Duodenal mucosa (tissue), 2 donors: ENCODE measurements around the gene CELF4.

Experiments used
- H3K27ac ChIP-seq: one replicate; pipeline ENCODE4 v1.7.0; 2013; ENCODE audit warnings: low read depth, low read length
- H3K27me3 ChIP-seq, 2 donors: one replicate each; pipeline ENCODE4 v1.7.0; 2013; ENCODE audit warnings: low read length in 2 of 2, control low read depth in 1 of 2; ENCODE audit not compliant: insufficient read depth in 2 of 2, control insufficient read depth in 1 of 2
- H3K36me3 ChIP-seq, 2 donors: one replicate each; pipeline ENCODE4 v1.7.0; 2013; ENCODE audit warnings: low read length in 2 of 2, control low read depth in 1 of 2; ENCODE audit not compliant: insufficient read depth in 2 of 2, control insufficient read depth in 1 of 2
- H3K4me1 ChIP-seq, 2 donors: one replicate each; pipeline ENCODE4 v1.7.0; 2013; ENCODE audit warnings: low read length in 2 of 2, control low read depth in 1 of 2; ENCODE audit not compliant: insufficient read depth in 2 of 2, control insufficient read depth in 1 of 2
- H3K4me3 ChIP-seq, 2 donors: one replicate each; pipeline ENCODE4 v1.7.0; 2013; ENCODE audit warnings: low read length in 2 of 2, low read depth in 1 of 2
- H3K9ac ChIP-seq, 2 donors: one replicate each; pipeline ENCODE4 v1.7.0; 2013; ENCODE audit warnings: low read length in 2 of 2, low read depth in 1 of 2
- H3K9me3 ChIP-seq, 2 donors: one replicate each; pipeline ENCODE4 v1.7.0; 2013; ENCODE audit warnings: low read length in 2 of 2, control low read depth in 1 of 2; ENCODE audit not compliant: control insufficient read depth in 1 of 2

CELF4 gene

DNA sequence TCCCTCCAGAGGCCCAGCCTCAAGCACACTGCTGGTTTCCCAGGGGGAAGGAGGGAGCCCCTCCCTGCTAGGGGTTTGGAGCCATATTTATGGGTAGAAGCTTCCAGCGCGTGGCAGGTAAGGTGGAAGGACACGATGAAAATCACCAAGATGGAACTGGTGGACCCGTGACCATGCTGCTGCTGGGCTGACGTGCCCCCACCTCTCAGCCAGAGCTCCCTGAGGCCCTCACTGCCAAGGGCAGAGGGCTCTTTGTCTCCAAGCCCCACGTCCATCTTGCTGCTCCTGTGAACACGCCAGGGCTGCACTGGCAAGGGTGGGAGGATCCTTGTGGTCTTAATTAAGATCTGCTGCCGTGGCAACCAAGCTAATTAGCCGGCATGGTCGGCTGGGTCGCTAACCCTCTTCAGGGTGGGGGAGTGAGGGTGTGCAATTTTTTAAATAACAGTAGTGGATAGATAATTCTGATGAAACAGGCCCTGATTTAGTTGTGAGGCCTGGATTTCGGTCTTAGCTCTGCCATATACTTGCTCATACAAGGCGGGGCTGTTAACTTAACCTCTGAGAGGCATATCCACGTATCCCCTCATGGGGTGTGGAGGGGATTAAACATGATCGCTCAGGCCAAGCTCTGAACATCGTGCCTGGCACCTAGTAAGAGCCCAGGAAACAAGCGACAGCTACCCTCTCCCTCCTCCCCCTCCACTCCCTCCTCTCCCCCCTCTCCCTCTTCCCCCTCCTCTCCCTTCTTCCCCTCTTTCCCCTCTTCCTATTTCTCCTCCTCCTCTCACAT, 232.8 kb downstream of the CELF4 start:
- no peak overlapping the region for H3K27ac ChIP-seq
- H3K4me1 ChIP-seq: no peaks in the 10 kb centered on the region
- H3K27me3 ChIP-seq: no peaks in the 10 kb centered on the region
- no peaks in the 10 kb centered on the region for H3K9me3 ChIP-seq
- no peaks in the 10 kb centered on the region for H3K36me3 ChIP-seq
- no peak overlapping the region for H3K4me3 ChIP-seq
- no peak overlapping the region for H3K9ac ChIP-seq

DNA sequence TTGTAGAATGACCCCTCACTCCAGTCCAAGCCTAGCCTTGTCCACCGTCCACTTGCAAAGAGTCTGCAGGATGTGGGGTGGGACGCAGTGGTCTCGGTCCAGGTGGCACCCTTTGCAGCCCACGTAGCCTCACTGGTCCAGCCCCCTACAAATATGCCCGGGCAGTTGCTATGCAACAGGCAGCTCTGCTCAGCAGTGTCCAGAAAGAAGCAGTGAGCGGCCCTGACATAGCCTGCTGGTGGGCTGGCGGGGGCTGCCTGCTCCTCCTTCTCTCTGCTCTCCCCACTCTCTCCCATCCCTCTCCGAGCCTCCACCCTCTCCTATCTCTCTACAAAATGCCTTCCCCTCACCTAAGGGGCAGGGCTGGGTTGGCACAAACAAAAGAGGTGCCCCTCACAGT, 233.4 kb downstream of the CELF4 start:
- no peak overlapping the region for H3K4me3 ChIP-seq
- H3K4me1 ChIP-seq: no peaks in the 10 kb centered on the region
- H3K36me3 ChIP-seq: no peaks in the 10 kb centered on the region
- H3K9ac ChIP-seq: no peak overlapping the region
- no peaks in the 10 kb centered on the region for H3K9me3 ChIP-seq
- H3K27me3 ChIP-seq: no peaks in the 10 kb centered on the region
- H3K27ac ChIP-seq: no peak overlapping the region

DNA sequence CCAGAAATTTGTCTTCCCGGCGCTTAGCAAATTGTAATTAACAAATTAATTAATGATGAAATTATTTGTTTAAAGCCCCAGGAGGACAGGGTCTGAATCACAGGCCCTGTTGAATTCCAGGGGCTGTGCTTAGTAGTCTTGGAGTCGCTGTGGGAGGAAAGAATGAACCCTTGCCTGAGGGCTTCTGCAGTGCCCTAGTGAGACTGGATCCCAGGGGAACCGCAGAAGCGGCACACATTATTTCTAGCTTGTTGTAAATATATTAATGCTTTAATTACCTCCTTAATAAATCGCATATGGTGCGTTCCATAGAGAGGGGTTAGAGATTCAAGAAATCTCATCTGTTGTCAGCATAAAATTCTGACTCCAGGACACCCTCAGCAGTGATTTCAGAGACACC, 235.4 kb downstream of the CELF4 start:
- Histone ChIP-seq H3K9me3 (no peaks in the 10 kb centered on the region), H3K4me1 (no peaks in the 10 kb centered on the region), H3K9ac (no peak overlapping the region), H3K27me3 (no peaks in the 10 kb centered on the region), H3K4me3 (no peak overlapping the region), H3K27ac (no peak overlapping the region), H3K36me3 (no peaks in the 10 kb centered on the region)

DNA sequence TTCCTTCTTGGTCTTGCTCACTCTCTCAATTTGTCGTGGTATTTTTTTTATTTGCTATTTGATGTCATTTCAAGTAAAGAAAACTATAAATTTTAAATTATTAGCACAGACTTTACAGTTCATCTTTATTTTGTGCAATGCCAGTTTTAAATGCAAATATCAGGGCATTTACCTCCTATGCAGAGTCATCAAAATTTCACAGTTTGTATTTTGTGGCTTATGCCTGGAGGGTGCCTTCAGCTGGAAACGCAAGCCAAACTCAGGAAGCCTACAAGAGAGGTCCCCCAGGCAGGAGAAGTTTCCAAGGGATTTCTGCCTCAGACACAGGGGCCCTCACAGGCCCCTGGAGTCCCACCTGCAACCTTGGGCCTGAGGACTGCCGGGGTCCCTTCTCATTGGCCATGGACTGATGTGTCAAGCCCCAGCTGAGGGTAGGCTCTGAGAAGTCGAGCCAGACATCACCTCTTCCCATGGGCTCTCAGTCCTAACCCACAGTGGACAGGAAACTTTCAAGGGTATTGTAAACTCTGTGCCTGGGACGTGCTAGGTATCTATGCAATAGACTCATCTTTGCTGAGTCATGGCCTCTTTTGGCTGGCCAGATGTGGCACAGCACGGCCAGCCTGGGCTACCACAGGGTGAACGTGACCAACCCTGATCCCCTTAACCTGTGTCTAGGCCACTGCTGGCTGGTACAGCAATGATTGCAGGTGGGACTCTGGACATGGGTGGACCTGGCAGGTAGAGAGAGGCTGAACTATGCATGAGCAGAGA, 236.5 kb downstream of the CELF4 start:
- Histone ChIP-seq H3K9me3 (no peaks in the 10 kb centered on the region), H3K4me3 (no peak overlapping the region), H3K4me1 (no peaks in the 10 kb centered on the region), H3K27ac (no peak overlapping the region), H3K36me3 (no peaks in the 10 kb centered on the region), H3K9ac (no peak overlapping the region), H3K27me3 (no peaks in the 10 kb centered on the region)

DNA sequence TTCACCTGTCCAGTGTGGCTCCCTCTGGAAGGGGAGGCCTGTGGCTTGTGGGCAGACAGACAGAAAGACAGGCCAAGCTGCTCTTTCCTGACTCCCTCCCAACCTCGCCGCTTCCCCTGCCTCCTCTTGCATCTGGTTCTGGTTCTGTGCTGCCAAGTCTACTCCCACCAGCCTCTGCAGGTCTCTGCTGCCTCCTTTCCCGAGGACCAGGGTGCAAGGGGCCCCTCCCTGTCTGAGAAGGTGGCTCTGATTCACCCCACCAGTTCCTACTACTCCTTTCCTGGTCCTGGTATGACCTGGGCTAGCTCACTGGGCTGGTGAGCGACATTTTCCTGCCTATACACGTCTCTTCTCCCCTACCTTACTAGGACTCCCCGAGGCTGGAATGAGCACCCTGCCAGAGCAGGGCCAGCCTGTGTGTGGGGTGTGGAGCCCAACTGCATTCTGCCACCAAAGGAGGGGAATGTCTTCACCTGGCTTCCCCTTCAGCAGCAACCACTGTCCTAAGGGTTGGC, 238.5 kb downstream of the CELF4 start:
- H3K4me3 ChIP-seq: no peak overlapping the region
- no peak overlapping the region for H3K9ac ChIP-seq
- H3K27me3 ChIP-seq: no peaks in the 10 kb centered on the region
- no peaks in the 10 kb centered on the region for H3K9me3 ChIP-seq
- H3K36me3 ChIP-seq: no peaks in the 10 kb centered on the region
- H3K4me1 ChIP-seq: no peaks in the 10 kb centered on the region
- no peak overlapping the region for H3K27ac ChIP-seq

DNA sequence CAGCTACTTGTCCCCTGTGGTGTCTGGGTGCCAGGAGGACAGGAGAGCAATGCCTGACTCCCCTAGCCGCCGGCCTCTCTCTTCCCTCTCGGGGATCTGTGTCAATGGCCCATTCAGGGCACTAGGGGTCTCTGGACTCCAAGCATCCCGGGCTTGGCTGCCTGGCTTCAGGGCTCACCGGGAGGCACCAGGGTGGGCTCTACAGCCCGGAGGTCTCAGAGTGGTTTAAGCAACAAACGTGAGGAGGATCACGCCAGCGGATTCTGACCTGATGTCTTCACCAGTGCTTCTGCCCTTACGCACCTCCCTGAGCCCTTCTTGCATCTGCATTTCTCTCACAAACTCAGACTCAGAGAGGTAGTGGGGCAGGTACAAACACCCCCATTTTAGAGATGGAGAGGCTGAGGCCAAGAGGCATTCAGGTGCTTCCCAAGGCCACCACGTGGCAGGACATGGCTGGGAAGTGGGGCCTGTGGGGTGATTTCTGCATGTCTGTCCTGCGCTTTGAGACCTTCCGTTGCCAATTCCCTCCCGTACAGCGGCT, 243.0 kb downstream of the CELF4 start:
- H3K36me3 ChIP-seq: no peaks in the 10 kb centered on the region
- H3K9me3 ChIP-seq: no peaks in the 10 kb centered on the region
- H3K27me3 ChIP-seq: peaks cover 0 to 3% of the 10 kb centered on the region in 2 donors
- H3K9ac ChIP-seq: no peak overlapping the region
- no peaks in the 10 kb centered on the region for H3K4me1 ChIP-seq
- H3K4me3 ChIP-seq: no peak overlapping the region
- H3K27ac ChIP-seq: no peak overlapping the region

DNA sequence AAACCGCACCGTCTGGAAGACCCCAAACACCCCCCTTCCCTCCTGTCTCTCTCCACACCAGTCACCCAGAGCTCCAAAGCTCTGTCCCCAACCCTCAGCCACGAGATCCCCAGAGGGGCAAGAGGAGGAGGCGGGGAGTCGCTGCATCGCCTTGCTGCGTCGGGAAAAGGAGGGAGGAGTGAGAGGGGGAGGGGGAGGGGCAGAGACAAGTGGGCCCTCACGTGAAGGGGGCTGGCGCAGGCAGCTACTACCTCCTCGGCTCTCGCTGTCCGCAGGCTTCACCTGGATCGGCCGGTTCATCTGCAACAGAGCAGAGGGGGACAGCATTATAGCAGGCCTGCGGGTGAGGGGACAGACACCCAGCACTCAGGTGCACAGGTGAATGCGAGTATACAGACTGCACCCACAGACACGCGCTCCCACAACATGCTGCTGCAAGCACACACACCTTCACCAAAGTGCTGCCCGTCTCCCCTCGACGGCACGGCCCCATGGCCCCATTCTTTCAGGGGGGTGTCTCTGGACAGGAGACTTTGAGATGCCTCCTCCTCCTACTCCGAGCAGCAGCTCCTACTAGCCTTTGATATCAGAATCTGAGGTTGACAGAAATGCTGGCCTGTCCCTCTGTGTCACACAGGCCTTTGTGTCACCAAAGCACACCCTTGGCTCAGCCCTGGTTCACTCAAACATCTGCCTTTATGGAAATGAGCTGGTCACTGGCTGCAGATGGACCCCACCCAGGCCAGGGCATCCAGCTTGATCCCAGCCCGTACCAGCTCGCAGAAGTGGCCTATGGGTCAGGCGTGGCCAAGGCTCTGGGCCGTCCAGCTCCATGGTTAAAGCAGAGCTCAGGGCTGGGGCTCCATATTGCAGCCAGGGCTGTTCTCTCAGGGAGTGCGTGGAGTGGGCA, 243.8 kb downstream of the CELF4 start:
- H3K36me3 ChIP-seq: no peaks in the 10 kb centered on the region
- H3K27me3 ChIP-seq: peaks cover 0 to 3% of the 10 kb centered on the region in 2 donors
- H3K9ac ChIP-seq: no peak overlapping the region
- H3K9me3 ChIP-seq: no peaks in the 10 kb centered on the region
- H3K4me3 ChIP-seq: no peak overlapping the region
- H3K4me1 ChIP-seq: no peaks in the 10 kb centered on the region
- H3K27ac ChIP-seq: no peak overlapping the region

DNA sequence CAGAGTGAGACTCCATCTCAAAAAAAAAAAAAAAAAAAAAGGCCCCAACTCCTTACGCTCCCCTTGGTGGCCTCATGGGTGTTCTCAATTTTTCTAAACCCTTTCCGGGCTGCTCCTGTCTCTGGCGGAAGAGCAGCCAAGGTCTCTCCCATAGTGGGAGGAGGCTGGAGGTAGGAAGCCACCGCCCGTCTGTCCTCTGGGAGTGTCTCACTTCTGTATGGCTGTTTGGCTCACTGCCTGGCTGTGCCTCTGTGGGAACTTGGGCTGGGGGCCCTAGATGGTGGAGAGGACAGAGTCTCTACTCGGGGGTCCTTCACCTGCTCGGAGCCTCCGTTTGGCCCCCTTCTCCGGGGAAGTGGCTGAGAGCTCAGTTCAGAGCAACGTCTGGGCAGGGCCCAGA, 245.3 kb downstream of the CELF4 start:
- Histone ChIP-seq H3K4me3 (no peak overlapping the region), H3K36me3 (no peaks in the 10 kb centered on the region), H3K27me3 (peaks cover 0 to 3% of the 10 kb centered on the region in 2 donors), H3K27ac (no peak overlapping the region), H3K4me1 (no peaks in the 10 kb centered on the region), H3K9me3 (no peaks in the 10 kb centered on the region), H3K9ac (no peak overlapping the region)

DNA sequence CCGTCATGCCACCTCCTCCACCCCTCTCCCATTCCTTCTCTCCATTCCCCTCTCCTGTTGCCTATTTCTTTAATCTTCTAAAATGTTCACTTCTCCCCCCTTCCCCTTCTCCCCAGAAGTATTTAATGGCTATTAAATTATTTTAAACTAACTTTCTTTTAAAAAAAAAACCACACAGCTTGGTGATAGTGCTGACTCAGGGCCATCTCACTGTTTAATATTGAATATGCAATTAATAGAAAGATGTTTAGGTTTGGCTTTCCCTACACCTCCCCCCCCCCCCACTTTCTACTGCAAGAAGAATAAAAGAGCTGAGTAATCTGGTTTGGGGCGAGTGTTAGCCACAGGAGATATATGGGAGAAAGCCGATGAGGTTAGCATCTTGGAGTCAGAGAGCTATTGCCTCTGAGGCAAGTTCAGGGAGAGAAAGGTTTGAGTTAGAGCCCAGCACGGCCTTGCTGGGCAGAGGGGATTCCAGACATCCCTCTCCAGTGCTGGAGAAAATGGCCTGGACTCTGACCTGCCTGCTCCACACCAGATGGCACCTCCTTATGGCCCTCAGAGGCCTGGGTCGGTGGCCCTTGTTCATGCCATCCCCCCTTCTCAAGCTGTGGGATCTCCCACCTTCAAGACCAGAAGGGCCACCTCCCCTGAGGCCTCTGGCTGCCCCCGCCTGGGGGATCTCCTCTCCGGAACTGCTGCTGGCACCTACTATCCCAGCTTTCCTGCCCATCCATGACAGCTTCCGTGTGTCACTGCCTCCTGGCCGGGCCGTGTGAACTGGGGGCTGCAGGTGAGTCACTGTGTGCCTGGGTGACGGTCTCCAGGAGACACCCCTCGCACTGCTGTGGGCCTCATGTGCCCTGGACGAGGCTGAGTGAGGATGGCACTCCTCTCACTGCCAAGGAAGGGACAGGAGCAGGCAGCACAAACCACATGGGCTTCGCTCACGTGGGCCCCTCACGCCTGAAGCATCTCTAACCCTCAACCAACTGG, 246.9 kb downstream of the CELF4 start:
- H3K9me3 ChIP-seq: no peaks in the 10 kb centered on the region
- H3K36me3 ChIP-seq: no peaks in the 10 kb centered on the region
- H3K9ac ChIP-seq: no peak overlapping the region
- H3K27me3 ChIP-seq: peaks cover 0 to 3% of the 10 kb centered on the region in 2 donors
- H3K27ac ChIP-seq: no peak overlapping the region
- no peak overlapping the region for H3K4me3 ChIP-seq
- no peaks in the 10 kb centered on the region for H3K4me1 ChIP-seq
